Left lobe of liver (tissue), 2 donors: Measurements from ENCODE around the gene GMPS. TPM values are rescaled to one million over a fixed set of nuclear protein-coding genes. Genes with fewer than 3 reads are reported as not detected.

Experiments
- ATAC-seq: fragments of 200-7000 bp; cut with Tn5 transposase; one replicate; pipeline ENCODE4 v1.9.1; 2020; ENCODE audit warnings: mild to moderate bottlenecking, moderate library complexity
- DNase-seq: peaks from one replicate; pipeline ENCODE4 v3.0.0-alpha.2; 2020; ENCODE audit warnings: low spot score
- total RNA-seq: library from RNA; stranded (reverse); gene quantifications from one replicate; pipeline ENCODE4 v1.2.1, GENCODE V29; 2021
- donor health status: DM: no; HTN: no; CAD: no; lungs with moderate emphysema.
- donor health status: DM: no; HTN: yes; CAD: no.

GMPS gene
- total RNA-seq, 1 donor from 2014 or later = 14.6 TPM

GRCh38 chr3:155989536-155989935 lies 119.1 kb downstream of the GMPS start:
- DNase-seq = no peak
- ATAC-seq = no peak

DNA sequence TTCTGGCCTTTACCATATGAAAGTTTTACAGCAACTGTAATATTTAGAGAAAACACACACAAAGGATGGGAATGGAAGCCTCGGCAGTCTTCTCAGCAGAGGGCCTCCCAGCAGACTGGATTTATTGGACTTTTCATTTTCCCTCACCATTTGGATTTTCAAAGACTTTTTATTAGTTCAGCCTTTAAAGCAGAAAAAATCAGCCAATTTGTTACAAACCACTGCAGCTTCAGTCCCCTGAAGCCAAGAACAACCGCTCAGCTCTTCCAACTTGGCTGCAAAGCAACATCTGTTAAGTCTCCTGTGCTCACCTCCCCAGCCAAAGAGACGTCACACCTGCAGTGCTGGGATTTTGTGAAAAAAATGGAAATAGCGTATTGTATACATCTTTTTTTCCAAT lies 120.8 kb downstream of the GMPS start:
- DNase-seq = no peak
- ATAC-seq = no peak

GRCh38 chr3:155991847-155992246 lies 121.4 kb downstream of the GMPS start:
- DNase-seq = no peak

More at GRCh38 chr3:155991847-155992246, 121.4 kb downstream of the GMPS start:
- ATAC-seq = no peak

Other genes starting within 250 kb of the GMPS start
- 0.08 TPM for gene PLCH1, start 125.6 kb upstream of the GMPS start, total RNA-seq
- 0.70 TPM for gene C3orf33, start 64.4 kb upstream of the GMPS start, total RNA-seq
- 39.7 TPM for gene SLC33A1, start 16.2 kb upstream of the GMPS start, total RNA-seq
- 0.23 TPM for gene KCNAB1, start 249.9 kb downstream of the GMPS start, total RNA-seq